ENCODE measurements around the gene LRRC25. TPM values are rescaled to one million over a fixed set of nuclear protein-coding genes. Genes with fewer than 3 reads are reported as not detected.

The LRRC25 gene
- total and polyA plus RNA-seq, 3 donors from 2014 or later = 1.6 to 4.0 (median 3.4) TPM

DNA sequence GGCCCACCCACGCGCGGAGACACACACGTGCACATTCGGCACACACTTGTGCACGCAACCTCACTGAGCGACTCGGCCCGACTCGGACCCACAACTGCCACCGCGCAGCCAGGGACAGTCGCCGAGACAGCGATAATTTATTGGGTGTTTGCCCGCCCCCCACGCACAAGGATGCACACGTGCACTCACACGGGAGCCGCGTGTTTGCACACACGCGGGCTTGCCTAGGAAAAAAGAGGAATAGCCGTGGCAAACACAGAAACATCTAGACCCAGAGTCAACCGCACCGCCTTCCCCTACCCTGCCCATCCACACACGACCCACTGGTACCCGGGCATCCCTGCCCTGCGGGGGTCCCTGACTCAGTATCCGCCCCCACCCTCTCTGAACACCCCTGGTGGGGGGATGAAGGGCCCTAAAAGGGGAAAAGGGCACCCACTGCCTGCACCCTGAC, 20.6 kb upstream of the LRRC25 start:
- Histone ChIP-seq H3K4me1 (peaks cover 65% of the 10 kb centered on the region), H3K9me3 (no peaks in the 10 kb centered on the region), H3K4me3 (peak overlapping the region; percentile 49 to 57), H3K36me3 (ENCODE audit: low read depth, missing control alignments) (no peaks in the 10 kb centered on the region), H3K27me3 (no peaks in the 10 kb centered on the region), H3K27ac (peak overlapping the region; percentile 92 to 93)
- intact Hi-C loops (cut with DNase I; ENCODE audit: low total_unique reads) = no loop called here
- DNase-seq = no peak
- no peak for TF ChIP-seq POLR2A (IDR thresholded peaks at IDR 0.05)
- TF ChIP-seq, protein P1, sequence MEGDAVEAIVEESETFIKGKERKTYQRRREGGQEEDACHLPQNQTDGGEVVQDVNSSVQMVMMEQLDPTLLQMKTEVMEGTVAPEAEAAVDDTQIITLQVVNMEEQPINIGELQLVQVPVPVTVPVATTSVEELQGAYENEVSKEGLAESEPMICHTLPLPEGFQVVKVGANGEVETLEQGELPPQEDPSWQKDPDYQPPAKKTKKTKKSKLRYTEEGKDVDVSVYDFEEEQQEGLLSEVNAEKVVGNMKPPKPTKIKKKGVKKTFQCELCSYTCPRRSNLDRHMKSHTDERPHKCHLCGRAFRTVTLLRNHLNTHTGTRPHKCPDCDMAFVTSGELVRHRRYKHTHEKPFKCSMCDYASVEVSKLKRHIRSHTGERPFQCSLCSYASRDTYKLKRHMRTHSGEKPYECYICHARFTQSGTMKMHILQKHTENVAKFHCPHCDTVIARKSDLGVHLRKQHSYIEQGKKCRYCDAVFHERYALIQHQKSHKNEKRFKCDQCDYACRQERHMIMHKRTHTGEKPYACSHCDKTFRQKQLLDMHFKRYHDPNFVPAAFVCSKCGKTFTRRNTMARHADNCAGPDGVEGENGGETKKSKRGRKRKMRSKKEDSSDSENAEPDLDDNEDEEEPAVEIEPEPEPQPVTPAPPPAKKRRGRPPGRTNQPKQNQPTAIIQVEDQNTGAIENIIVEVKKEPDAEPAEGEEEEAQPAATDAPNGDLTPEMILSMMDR (IDR thresholded peaks at IDR 0.05) = no peak
- WGBS, 2 donors = 5 to 14% methylated on average over 11 to 30 of the region's 30 CpGs

DNA sequence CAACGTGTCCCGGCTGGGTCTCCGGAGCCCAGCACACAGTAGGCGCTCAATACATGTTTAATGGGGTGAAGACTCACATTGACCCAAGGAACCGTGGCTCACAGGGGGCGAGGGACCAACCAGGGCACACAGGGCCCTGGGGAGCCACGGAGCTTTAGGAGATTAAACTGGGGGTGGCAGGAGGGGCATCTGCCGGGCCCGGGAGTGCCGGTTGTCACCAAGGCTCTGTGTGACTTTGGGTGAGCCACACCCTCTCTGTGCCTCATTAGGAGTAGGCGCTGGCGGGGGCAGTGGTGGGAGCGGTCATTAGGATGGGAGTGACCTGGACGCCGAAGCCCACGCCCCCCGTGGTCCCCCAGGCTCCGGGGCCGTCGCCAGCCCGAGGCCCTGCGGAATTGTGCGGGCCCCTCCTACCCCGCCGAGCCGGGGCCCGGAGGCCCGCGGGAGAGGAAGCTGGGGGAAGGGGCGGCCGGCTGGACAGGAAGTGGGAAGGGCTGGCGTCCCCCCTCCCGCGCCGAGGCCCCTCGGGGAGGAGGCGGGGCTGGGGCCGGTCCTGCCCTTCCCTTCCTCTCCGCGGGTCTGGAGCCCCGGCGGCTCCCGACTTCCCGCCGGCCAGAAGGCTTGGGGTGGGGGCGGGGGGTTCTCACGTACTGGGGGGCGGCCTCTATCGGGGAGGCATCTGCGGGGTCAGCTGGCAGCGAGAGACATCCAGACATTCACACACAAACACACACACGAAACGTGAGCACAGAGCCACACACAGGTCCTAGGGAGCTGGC, 20.0 kb upstream of the LRRC25 start:
- Histone ChIP-seq H3K27me3 (no peaks in the 10 kb centered on the region), H3K4me3 (peak overlapping the region; percentile 49 to 57), H3K4me1 (peaks cover 59% of the 10 kb centered on the region), H3K27ac (peak overlapping the region; percentile 92 to 93), H3K9me3 (no peaks in the 10 kb centered on the region), H3K36me3 (ENCODE audit: low read depth, missing control alignments) (no peaks in the 10 kb centered on the region)
- intact Hi-C loops (cut with DNase I; ENCODE audit: low total_unique reads) = no loop called here
- no peak for TF ChIP-seq POLR2A (IDR thresholded peaks at IDR 0.05)
- TF ChIP-seq, protein P1 (IDR thresholded peaks at IDR 0.05) = no peak
- 0 to 1% methylated on average over 26 to 53 of the region's 53 CpGs for WGBS, 2 donors
- DNase-seq = peak; percentile 74

GRCh38 chr19:18416778-18417249, 19.4 kb upstream of the LRRC25 start:
- 1% methylated on average over 25 to 44 of the region's 44 CpGs for WGBS, 2 donors
- no peak for TF ChIP-seq POLR2A (IDR thresholded peaks at IDR 0.05)
- TF ChIP-seq, protein P1 (IDR thresholded peaks at IDR 0.05) = no peak
- peaks cover 57% of the 10 kb centered on the region for H3K4me1 ChIP-seq
- peak overlapping the region; percentile 49 to 57 for H3K4me3 ChIP-seq
- no peaks in the 10 kb centered on the region for H3K9me3 ChIP-seq
- peak overlapping the region; percentile 92 to 93 for H3K27ac ChIP-seq
- DNase-seq = peak; percentile 93
- intact Hi-C loops (cut with DNase I; ENCODE audit: low total_unique reads) = no loop called here
- no peaks in the 10 kb centered on the region for H3K36me3 ChIP-seq (ENCODE audit: low read depth, missing control alignments)
- H3K27me3 ChIP-seq = no peaks in the 10 kb centered on the region

GRCh38 chr19:18415178-18415867, 17.9 kb upstream of the LRRC25 start:
- H3K4me3 ChIP-seq = peak overlapping the region in 1 of 2 donors; percentile 57
- DNase-seq = peak; percentile 83
- H3K27ac ChIP-seq = peak overlapping the region; percentile 92 to 93
- TF ChIP-seq, protein P1 (IDR thresholded peaks at IDR 0.05) = no peak
- TF ChIP-seq POLR2A (IDR thresholded peaks at IDR 0.05) = no peak
- intact Hi-C loops (cut with DNase I; ENCODE audit: low total_unique reads) = no loop called here
- 1 to 2% methylated on average over 25 of the region's 25 CpGs for WGBS, 2 donors
- no peaks in the 10 kb centered on the region for H3K9me3 ChIP-seq
- H3K4me1 ChIP-seq = peaks cover 46% of the 10 kb centered on the region
- H3K27me3 ChIP-seq = no peaks in the 10 kb centered on the region
- no peaks in the 10 kb centered on the region for H3K36me3 ChIP-seq (ENCODE audit: low read depth, missing control alignments)
